Heart right ventricle (tissue), 16 donors: Measurements from ENCODE around the gene SESN3. TPM values are rescaled to one million over a fixed set of nuclear protein-coding genes. Genes with fewer than 3 reads are reported as not detected.

Experiments
- ATAC-seq, 8 donors: fragments of 200-7000 bp; cut with Tn5 transposase; one replicate each; pipeline ENCODE4 v1.9.1; 2020; ENCODE audit warnings: mild to moderate bottlenecking in 8 of 8, moderate library complexity in 8 of 8, moderate number of reproducible peaks in 1 of 8
- DNase-seq, 2 donors: peaks; one replicate each; pipeline ENCODE4 v3.0.0-alpha.2; 2020
- H3K27ac ChIP-seq, 10 donors: fragments of 200-600 bp; sonication (generic) in 2 of 10; one replicate each; pipeline versions ENCODE4 v1.5.0 to v1.8.0; 2020 to 2022; ENCODE audit warnings: mild to moderate bottlenecking in 3 of 10
- H3K27me3 ChIP-seq, 7 donors: fragments of 200-600 bp; one replicate each; pipeline ENCODE4 v1.8.0; 2021 to 2022; ENCODE audit warnings: mild to moderate bottlenecking in 2 of 7
- H3K36me3 ChIP-seq, 9 donors: fragments of 200-600 bp; sonication (generic) in 1 of 9; one replicate each; pipeline versions ENCODE4 v1.5.0 to v1.8.0; 2020 to 2022; ENCODE audit warnings: mild to moderate bottlenecking in 2 of 9
- H3K4me1 ChIP-seq, 9 donors: fragments of 200-600 bp; sonication (generic) in 1 of 9; one replicate each; pipeline versions ENCODE4 v1.5.0 to v1.8.0; 2020 to 2022; ENCODE audit warnings: mild to moderate bottlenecking in 4 of 9
- H3K4me3 ChIP-seq, 10 donors: fragments of 200-600 bp; sonication (generic) in 2 of 10; one replicate each; pipeline versions ENCODE4 v1.5.0 to v1.8.0; 2020 to 2022; ENCODE audit warnings: mild to moderate bottlenecking in 7 of 10, moderate library complexity in 2 of 10
- H3K9me3 ChIP-seq, 11 donors: fragments of 200-600 bp in 10 of 11; sonication (generic) in 2 of 11; one replicate each; pipeline versions ENCODE4 v1.5.0 to v1.8.0; 2013 to 2022; ENCODE audit warnings: mild to moderate bottlenecking in 2 of 11, control low read depth in 1 of 11, moderate library complexity in 1 of 11
- WGBS, 2 donors: extraction: QIAGEN DNeasy Blood & Tissue Kit; methylation state at CpG; one replicate each; pipeline ENCODE4 v1.1.7; 2013; ENCODE audit warnings: inconsistent platforms in 1 of 2; 5-methylcytosine and 5-hydroxymethylcytosine counted together
- intact Hi-C, 10 donors: fragments of 100-400 bp; cut with DNase I; formaldehyde crosslinking; loops; one replicate each; pipeline versions ENCODE4 v1.11.1 to v1.14.2; 2022
- polyA plus RNA-seq, 2 donors: library from polyadenylated mRNA; stranded (reverse); fragments of 200-250 nt; gene quantifications; one replicate each; pipeline ENCODE4 v1.2.3, GENCODE V29; 2013
- total RNA-seq, 10 donors: library from RNA; stranded (reverse); fragmentation: NEBNext Ultra II Directional in 3 of 10; extraction: Animal tissue kit (Norgen Biotek cat#: 25700) in 3 of 10; gene quantifications; one replicate each; pipeline versions ENCODE4 v1.2.1 to v1.2.4, GENCODE V29; 2021 to 2023
- TF ChIP-seq, protein P1 (sequence below), 9 donors: fragments of 200-600 bp; sonication (generic) in 2 of 9; IDR thresholded peaks; one replicate each; pipeline versions ENCODE4 v1.5.0 to v1.8.0; 2021 to 2022; ENCODE audit warnings: antibody characterized with exemption in 9 of 9, mild to moderate bottlenecking in 5 of 9, moderate library complexity in 1 of 9
- donor health status: Arrhythmogenic right ventricular cardiomyopathy.
- donor health status: ischemic (EF 13 %, LVEDD 7.1; RV severe dilation, severe dysfunction).
- donor health status: healthy with polysubstance abuse.
- donor health status: DM: no; HTN: yes; CAD: no.
- donor health status: DM: no; HTN: no; CAD: no.
- donor health status: ischemic (EF 25% LVEDD 6.9; RV normal size, moderate dysfunction).
- donor health status: ischemic (EF 25% LVEDD 5.7; RV mildly dilated, moderate dysfunction).
- donor health status: healthy.
- donor health status: DM: yes; HTN: yes; CAD: no.
- donor health status: Ischemic cardiomyopathy.
- donor health status: ischemic (EF 35%, LVEDD 5.7; RV mildly dilated, moderate dysfunction).
- donor health status: nonischemic (EF 11% LVEDD 7.7; RV severe dilation, severe dysfunction).
- donor health status: DM: yes; HTN: yes; CAD: no.
- donor health status: PGD.
- donor health status: ischemic (EF 29% LVEDD 5.4; RV normal size, mild dysfunction).
- donor health status: nonischemic (EF 23%, LVEDD 6.1; RV moderate dilation, normal function).

The SESN3 gene
- total and polyA plus RNA-seq, 12 donors: 0.65 to 15.4 (median 9.0) TPM

DNA sequence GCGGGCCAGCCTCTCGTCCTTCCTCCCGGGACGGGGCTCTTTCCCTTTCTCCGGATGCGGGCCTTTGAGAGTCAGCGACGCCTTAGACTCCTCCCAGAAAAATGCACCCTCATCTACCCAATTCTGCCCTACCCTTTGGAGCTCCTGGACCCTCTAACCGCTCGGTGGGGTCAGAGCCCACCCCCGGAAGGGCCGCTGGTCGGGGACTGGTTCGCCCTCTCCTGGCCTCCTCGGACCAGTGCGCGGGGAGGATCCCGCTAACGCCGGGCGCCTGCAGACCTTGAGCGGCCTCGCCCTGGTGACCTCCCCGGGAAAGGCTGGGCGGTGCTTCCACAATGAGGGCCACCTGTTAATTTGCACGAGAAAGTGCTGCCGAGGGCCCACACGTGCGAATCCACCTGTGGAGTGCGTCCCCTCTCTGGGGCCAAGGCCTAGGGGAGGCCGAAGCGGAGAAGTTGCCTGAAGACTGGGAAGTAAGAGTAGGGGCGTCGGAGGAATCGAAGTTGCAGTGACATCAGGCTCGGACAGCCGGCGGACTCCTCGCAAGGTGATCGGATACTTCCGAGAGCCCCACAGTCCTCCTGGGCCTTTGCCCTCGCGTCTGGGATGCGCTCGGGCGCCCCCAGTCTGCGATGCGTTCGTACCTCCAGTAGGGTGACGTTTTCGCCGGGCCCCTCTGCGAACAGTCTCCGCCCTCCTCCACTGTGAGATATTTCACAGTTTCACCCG, 79.9 kb downstream of the SESN3 start:
- WGBS, 2 donors: 0 to 1% methylated on average over 55 of the region's 55 CpGs
- Histone ChIP-seq H3K4me1 (peaks cover 0 to 53% (median 15%) of the 10 kb centered on the region in 9 donors), H3K36me3 (no peaks in the 10 kb centered on the region), H3K9me3 (no peaks in the 10 kb centered on the region), H3K27ac (peak overlapping the region; percentile 80 to 97 (median 94)), H3K4me3 (peak overlapping the region; percentile 32 to 77 (median 63)), H3K27me3 (no peaks in the 10 kb centered on the region)
- peak; percentile 88 to 93 for DNase-seq
- peak; percentile 90 to 95 (median 93) for ATAC-seq
- TF ChIP-seq, protein P1, sequence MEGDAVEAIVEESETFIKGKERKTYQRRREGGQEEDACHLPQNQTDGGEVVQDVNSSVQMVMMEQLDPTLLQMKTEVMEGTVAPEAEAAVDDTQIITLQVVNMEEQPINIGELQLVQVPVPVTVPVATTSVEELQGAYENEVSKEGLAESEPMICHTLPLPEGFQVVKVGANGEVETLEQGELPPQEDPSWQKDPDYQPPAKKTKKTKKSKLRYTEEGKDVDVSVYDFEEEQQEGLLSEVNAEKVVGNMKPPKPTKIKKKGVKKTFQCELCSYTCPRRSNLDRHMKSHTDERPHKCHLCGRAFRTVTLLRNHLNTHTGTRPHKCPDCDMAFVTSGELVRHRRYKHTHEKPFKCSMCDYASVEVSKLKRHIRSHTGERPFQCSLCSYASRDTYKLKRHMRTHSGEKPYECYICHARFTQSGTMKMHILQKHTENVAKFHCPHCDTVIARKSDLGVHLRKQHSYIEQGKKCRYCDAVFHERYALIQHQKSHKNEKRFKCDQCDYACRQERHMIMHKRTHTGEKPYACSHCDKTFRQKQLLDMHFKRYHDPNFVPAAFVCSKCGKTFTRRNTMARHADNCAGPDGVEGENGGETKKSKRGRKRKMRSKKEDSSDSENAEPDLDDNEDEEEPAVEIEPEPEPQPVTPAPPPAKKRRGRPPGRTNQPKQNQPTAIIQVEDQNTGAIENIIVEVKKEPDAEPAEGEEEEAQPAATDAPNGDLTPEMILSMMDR (IDR thresholded peaks at IDR 0.05): peak; percentile 68 to 90 (median 77)
- intact Hi-C loops: loop anchor here (1.0 to 10.0 kb wide), 16 partner anchors 42 to 1274 kb away; partner anchors contain the start of genes SESN3 (in 3 of the 10), CWC15 (in 2 of the 10), KDM4D (in 2 of the 10) and SRSF8 (in 2 of the 10)

DNA sequence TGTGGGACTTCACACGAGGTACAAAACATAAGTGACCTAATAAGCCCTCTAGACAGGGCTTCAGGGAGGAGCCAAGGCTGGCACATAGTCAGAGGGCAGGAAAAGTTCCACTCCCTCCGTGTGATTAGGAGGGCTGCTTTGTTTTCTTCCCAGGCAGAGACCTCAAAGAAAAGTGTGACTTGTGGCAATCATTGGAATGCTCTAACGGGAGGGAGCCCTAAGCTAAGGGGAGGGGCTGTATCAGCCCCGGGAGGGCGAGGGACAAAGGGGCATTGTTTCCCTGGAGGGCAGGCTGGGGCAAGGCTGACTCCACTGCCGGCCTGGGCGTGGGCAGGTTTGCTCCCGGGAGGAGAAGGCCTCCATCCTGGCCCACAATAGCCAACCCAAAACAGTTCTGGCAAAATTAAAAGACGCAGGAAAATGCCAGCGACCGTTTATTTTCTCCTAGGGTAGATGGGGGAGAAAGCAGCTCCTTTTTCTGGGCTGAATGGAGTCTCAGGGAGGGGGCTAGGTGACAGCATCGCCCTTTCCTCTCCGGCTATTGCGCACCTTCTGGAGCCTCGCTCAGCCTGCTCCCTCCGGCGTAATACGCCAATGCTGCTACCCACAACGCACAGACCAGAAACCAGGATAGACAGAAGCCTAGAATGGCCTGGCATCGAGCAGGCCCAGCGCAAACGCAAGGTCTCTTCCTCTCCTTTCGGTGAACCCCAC, 81.2 kb downstream of the SESN3 start:
- TF ChIP-seq, protein P1 (IDR thresholded peaks at IDR 0.05): no peak
- H3K9me3 ChIP-seq: no peaks in the 10 kb centered on the region
- H3K4me3 ChIP-seq: peak overlapping the region in 8 of 10 donors; percentile 52 to 77 (median 66)
- 30 to 33% methylated on average over 23 of the region's 23 CpGs for WGBS, 2 donors
- H3K27me3 ChIP-seq: no peaks in the 10 kb centered on the region
- peak; percentile 10 to 56 (median 24) for ATAC-seq
- H3K36me3 ChIP-seq: no peaks in the 10 kb centered on the region
- intact Hi-C loops: loop anchor here (2.0 to 10.0 kb wide), 17 partner anchors 38 to 1275 kb away; partner anchors contain the start of genes CWC15 (in 4 of the 10), KDM4D (in 4 of the 10), SESN3 (in 3 of the 10) and SRSF8 (in 3 of the 10)
- H3K27ac ChIP-seq: peak overlapping the region; percentile 38 to 97 (median 94)
- peaks cover 0 to 53% (median 15%) of the 10 kb centered on the region in 9 donors for H3K4me1 ChIP-seq
- peak; percentile 45 to 51 for DNase-seq

DNA sequence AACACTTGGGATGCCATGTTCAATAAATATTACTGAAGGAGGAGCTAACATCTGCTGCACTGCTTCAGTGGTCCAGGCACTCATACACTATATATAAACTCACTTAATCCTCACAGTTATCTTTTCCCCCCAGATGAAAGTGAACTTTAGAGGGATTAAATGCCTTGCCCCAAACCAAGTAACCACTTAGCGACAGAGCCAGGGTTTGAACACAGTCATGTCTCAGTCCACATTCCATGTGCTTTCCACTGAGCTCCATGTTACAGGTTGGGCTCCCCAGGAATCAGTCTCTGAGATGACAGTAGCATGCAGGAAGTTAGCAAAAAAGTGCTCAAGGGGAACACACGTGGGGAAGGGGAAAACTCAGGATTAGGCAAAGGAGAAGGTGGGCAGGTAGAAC, 82.1 kb downstream of the SESN3 start:
- no peaks in the 10 kb centered on the region for H3K27me3 ChIP-seq
- peak overlapping the region in 5 of 10 donors; percentile 42 to 97 (median 94) for H3K27ac ChIP-seq
- H3K36me3 ChIP-seq: no peaks in the 10 kb centered on the region
- ATAC-seq: no peak
- no peak overlapping the region for H3K4me3 ChIP-seq
- TF ChIP-seq, protein P1 (IDR thresholded peaks at IDR 0.05): no peak
- no peak for DNase-seq
- intact Hi-C loops: loop anchor here in 8 of 10 donors (5.0 to 10.0 kb wide), 6 partner anchors 37 to 524 kb away; partner anchors contain the start of genes CWC15 (in 2 of the 8), KDM4D (in 2 of the 8) and SRSF8 (in 1 of the 8)
- H3K4me1 ChIP-seq: peaks cover 0 to 54% (median 14%) of the 10 kb centered on the region in 9 donors
- 63 to 72% methylated on average over 2 of the region's 2 CpGs for WGBS, 2 donors
- no peaks in the 10 kb centered on the region for H3K9me3 ChIP-seq

DNA sequence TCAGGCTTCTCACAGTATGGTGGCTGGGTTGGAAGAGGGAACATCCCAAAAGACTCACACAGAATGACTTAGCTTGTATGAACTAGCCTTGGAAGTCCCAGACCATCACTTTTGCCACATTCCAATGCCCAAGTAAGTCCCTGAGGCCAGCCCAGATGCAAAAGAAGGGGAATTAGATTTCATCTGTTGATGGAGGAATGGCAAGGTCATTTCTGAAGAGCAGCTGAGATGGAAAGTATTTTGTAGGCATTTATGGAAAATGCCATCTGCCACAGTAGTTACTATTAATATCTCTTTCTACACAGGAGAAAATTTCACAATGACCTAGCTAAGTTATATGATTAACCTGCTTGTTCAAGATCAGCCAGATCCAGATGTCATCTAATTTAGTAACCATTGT, 82.6 kb downstream of the SESN3 start:
- intact Hi-C loops: loop anchor here in 8 of 10 donors (5.0 to 10.0 kb wide), 6 partner anchors 36 to 524 kb away; partner anchors contain the start of genes CWC15 (in 2 of the 8), KDM4D (in 2 of the 8) and SRSF8 (in 1 of the 8)
- no peak for ATAC-seq
- peaks cover 0 to 54% (median 13%) of the 10 kb centered on the region in 9 donors for H3K4me1 ChIP-seq

More for the DNA sequence above, 82.6 kb downstream of the SESN3 start:
- Histone ChIP-seq H3K36me3 (no peaks in the 10 kb centered on the region), H3K27me3 (no peaks in the 10 kb centered on the region), H3K27ac (peak overlapping the region in 1 of 10 donors; percentile 42), H3K9me3 (no peaks in the 10 kb centered on the region), H3K4me3 (no peak overlapping the region)
- TF ChIP-seq, protein P1 (IDR thresholded peaks at IDR 0.05): no peak
- DNase-seq: no peak
